Liver (tissue), 9 donors: ENCODE results near the gene EXOC1L. TPM values are rescaled to one million over a fixed set of nuclear protein-coding genes. Genes with fewer than 3 reads are reported as not detected.

Source experiments
- DNase-seq: peaks from one replicate; pipeline ENCODE4 v3.0.0-alpha.2; 2017; ENCODE audit warnings: low spot score
- H3K27ac ChIP-seq, 2 donors: one replicate each; pipeline ENCODE4 v1.7.0; 2013; ENCODE audit warnings: inconsistent platforms in 2 of 2, low read length in 2 of 2, control low read depth in 1 of 2, low read depth in 1 of 2, mild to moderate bottlenecking in 1 of 2
- H3K27me3 ChIP-seq, 4 donors: one replicate each; pipeline versions ENCODE4 v1.6.1 to v1.7.0; 2013; ENCODE audit warnings: low read length in 3 of 4, inconsistent platforms in 1 of 4, mild to moderate bottlenecking in 1 of 4, moderate library complexity in 1 of 4; ENCODE audit not compliant: control insufficient read depth in 4 of 4, insufficient read depth in 4 of 4
- H3K36me3 ChIP-seq, 4 donors: one replicate each; pipeline versions ENCODE4 v1.6.1 to v1.7.0; 2013; ENCODE audit warnings: low read length in 3 of 4, mild to moderate bottlenecking in 3 of 4, low read depth in 1 of 4, moderate library complexity in 1 of 4; ENCODE audit not compliant: control insufficient read depth in 4 of 4, insufficient read depth in 3 of 4
- H3K4me1 ChIP-seq, 4 donors: one replicate each; pipeline versions ENCODE4 v1.6.1 to v1.7.0; 2013; ENCODE audit warnings: low read length in 3 of 4, mild to moderate bottlenecking in 3 of 4, moderate library complexity in 1 of 4; ENCODE audit not compliant: control insufficient read depth in 4 of 4, insufficient read depth in 4 of 4
- H3K4me3 ChIP-seq, 3 donors: one replicate each; pipeline versions ENCODE4 v1.6.1 to v1.7.0; 2013; ENCODE audit warnings: low read length in 3 of 3, control low read depth in 1 of 3, low read depth in 1 of 3, mild to moderate bottlenecking in 1 of 3
- H3K9ac ChIP-seq, 2 donors: one replicate each; pipeline ENCODE4 v1.7.0; 2013; ENCODE audit warnings: low read length in 2 of 2, mild to moderate bottlenecking in 2 of 2, moderate library complexity in 2 of 2, control low read depth in 1 of 2, low read depth in 1 of 2
- H3K9me3 ChIP-seq, 4 donors: one replicate each; pipeline versions ENCODE4 v1.6.1 to v1.7.0; 2013; ENCODE audit warnings: low read length in 3 of 4; ENCODE audit not compliant: control insufficient read depth in 4 of 4
- CTCF ChIP-seq: fragments of 150-350 bp; IDR thresholded peaks from 2 replicates; pipeline ENCODE4 v1.5.1; 2017; ENCODE audit warnings: improper control_type of control experiment, low read depth, low read length; ENCODE audit not compliant: missing input control
- EGR1 ChIP-seq, 2 donors: IDR thresholded peaks; 2 replicates each; pipeline ENCODE4 v1.6.1; 2016 to 2018; ENCODE audit warnings: antibody characterized with exemption in 2 of 2, low read depth in 2 of 2
- FOXA1 ChIP-seq: IDR thresholded peaks from 2 replicates; pipeline ENCODE4 v1.6.1; 2016; ENCODE audit warnings: antibody characterized with exemption
- GABPA ChIP-seq, 2 donors: IDR thresholded peaks in 1 of 2; conservative IDR thresholded peaks in 1 of 2; 2 replicates each; pipeline ENCODE4 v1.6.1; 2016; ENCODE audit warnings: antibody characterized with exemption in 2 of 2, mild to moderate bottlenecking in 1 of 2, moderate library complexity in 1 of 2
- HNF4A ChIP-seq, 2 donors: conservative IDR thresholded peaks; 2 replicates each; pipeline ENCODE4 v1.6.1; 2016; ENCODE audit warnings: antibody characterized with exemption in 2 of 2, mild to moderate bottlenecking in 2 of 2
- HNF4G ChIP-seq: IDR thresholded peaks from 2 replicates; pipeline ENCODE4 v1.6.1; 2016; ENCODE audit warnings: antibody characterized with exemption
- JUND ChIP-seq, 2 donors: IDR thresholded peaks; 2 replicates each; pipeline ENCODE4 v1.6.1; 2016; ENCODE audit warnings: antibody characterized with exemption in 2 of 2
- NR2F2 ChIP-seq: IDR thresholded peaks from 2 replicates; pipeline ENCODE4 v1.6.1; 2016; ENCODE audit warnings: antibody characterized with exemption
- RAD21 ChIP-seq, 2 donors: IDR thresholded peaks; 2 replicates each; pipeline ENCODE4 v1.6.1; 2016; ENCODE audit warnings: antibody characterized with exemption in 2 of 2, mild to moderate bottlenecking in 2 of 2
- RXRA ChIP-seq, 2 donors: IDR thresholded peaks; 2 replicates each; pipeline ENCODE4 v1.6.1; 2017 to 2018; ENCODE audit warnings: antibody characterized with exemption in 2 of 2, mild to moderate bottlenecking in 1 of 2
- SP1 ChIP-seq: IDR thresholded peaks from 2 replicates; pipeline ENCODE4 v1.6.1; 2018; ENCODE audit warnings: antibody characterized with exemption, mild to moderate bottlenecking
- TAF1 ChIP-seq: conservative IDR thresholded peaks from 2 replicates; pipeline ENCODE4 v1.6.1; 2016; ENCODE audit warnings: antibody characterized with exemption, mild to moderate bottlenecking
- YY1 ChIP-seq: IDR thresholded peaks from 2 replicates; pipeline ENCODE4 v1.6.1; 2016; ENCODE audit warnings: antibody characterized with exemption, mild to moderate bottlenecking
- ZBTB33 ChIP-seq: IDR thresholded peaks from 2 replicates; pipeline ENCODE4 v1.6.1; 2016; ENCODE audit warnings: antibody characterized with exemption
- WGBS: extraction: QIAGEN DNeasy Blood & Tissue Kit; methylation state at CpG from one replicate; pipeline ENCODE4 v1.1.7; 2013; 5-methylcytosine and 5-hydroxymethylcytosine counted together
- polyA plus RNA-seq, 2 donors: library from polyadenylated mRNA; stranded (reverse) in 1 of 2; unstranded in 1 of 2; fragments of 200-250 nt in 1 of 2; fragments of >200 nt in 1 of 2; fragmentation: Nextera tagmentation in 1 of 2; extraction: Ambion mirVana in 1 of 2; gene quantifications; one replicate each; pipeline versions ENCODE4 v1.2.1 to v1.2.3, GENCODE V29; 2013 to 2015
- total RNA-seq, 2 donors: library from RNA; depleted of rRNA; stranded (reverse); fragments of >200 nt; gene quantifications; one replicate each; pipeline ENCODE4 v1.2.3, GENCODE V29; 2014
- TF ChIP-seq, protein P1 (sequence below): IDR thresholded peaks from 2 replicates; pipeline ENCODE4 v1.6.1; 2016; ENCODE audit warnings: antibody characterized with exemption, mild to moderate bottlenecking
- TF ChIP-seq, protein P2 (sequence below): IDR thresholded peaks from 2 replicates; pipeline ENCODE4 v1.6.1; 2016; ENCODE audit warnings: antibody characterized with exemption
- TF ChIP-seq, protein P3 (sequence below): IDR thresholded peaks from 2 replicates; pipeline ENCODE4 v1.6.1; 2016; ENCODE audit warnings: antibody characterized with exemption
- donor health status: healthy.
- donor health status: healthy.
- donor health status: healthy.
- donor health status: healthy.
- donor health status: healthy.

The EXOC1L gene
- total and polyA plus RNA-seq, 4 donors, result not detected

DNA sequence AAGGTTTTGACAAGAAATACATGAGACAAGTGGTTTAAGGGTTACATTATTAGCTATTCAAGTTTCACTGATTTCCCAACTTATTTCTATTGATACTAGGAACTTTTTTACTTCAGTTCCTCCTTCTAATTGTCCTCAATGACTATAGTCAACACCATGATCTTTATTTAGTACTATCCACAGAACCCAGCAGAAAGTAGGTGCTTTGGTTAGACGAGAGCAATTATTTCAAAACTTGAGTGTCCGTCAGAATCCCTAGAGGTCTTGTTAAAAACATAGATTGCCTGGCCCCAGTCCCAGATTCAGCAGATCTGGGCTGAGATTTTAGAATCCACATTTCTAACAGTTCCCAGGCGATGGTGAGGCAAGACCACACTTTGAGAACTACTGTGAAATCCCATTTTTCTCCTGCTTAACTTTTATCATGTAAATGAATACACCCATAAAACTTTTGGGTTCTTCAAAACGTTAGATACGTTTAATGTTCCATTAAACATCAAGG is 51.8 kb downstream of the EXOC1L start:
- peaks cover 2 to 50% (median 24%) of the 10 kb centered on the region in 4 donors for H3K36me3 ChIP-seq
- H3K4me1 ChIP-seq, result no peaks in the 10 kb centered on the region
- WGBS, result 91% methylated on average over 5 of the region's 5 CpGs
- H3K4me3 ChIP-seq, result no peak overlapping the region
- no peak overlapping the region for H3K9ac ChIP-seq
- H3K9me3 ChIP-seq, result no peaks in the 10 kb centered on the region
- no peak for TF ChIP-seq SP1
- no peak for TF ChIP-seq GABPA (IDR thresholded peaks at IDR 0.05 in 1 of 2, conservative IDR thresholded peaks at IDR 0.05 in 1 of 2)
- no peak for TF ChIP-seq RXRA (IDR thresholded peaks at IDR 0.05)
- TF ChIP-seq JUND (IDR thresholded peaks at IDR 0.05), result no peak
- TF ChIP-seq HNF4A (conservative IDR thresholded peaks at IDR 0.05), result no peak
- TF ChIP-seq, protein P1, sequence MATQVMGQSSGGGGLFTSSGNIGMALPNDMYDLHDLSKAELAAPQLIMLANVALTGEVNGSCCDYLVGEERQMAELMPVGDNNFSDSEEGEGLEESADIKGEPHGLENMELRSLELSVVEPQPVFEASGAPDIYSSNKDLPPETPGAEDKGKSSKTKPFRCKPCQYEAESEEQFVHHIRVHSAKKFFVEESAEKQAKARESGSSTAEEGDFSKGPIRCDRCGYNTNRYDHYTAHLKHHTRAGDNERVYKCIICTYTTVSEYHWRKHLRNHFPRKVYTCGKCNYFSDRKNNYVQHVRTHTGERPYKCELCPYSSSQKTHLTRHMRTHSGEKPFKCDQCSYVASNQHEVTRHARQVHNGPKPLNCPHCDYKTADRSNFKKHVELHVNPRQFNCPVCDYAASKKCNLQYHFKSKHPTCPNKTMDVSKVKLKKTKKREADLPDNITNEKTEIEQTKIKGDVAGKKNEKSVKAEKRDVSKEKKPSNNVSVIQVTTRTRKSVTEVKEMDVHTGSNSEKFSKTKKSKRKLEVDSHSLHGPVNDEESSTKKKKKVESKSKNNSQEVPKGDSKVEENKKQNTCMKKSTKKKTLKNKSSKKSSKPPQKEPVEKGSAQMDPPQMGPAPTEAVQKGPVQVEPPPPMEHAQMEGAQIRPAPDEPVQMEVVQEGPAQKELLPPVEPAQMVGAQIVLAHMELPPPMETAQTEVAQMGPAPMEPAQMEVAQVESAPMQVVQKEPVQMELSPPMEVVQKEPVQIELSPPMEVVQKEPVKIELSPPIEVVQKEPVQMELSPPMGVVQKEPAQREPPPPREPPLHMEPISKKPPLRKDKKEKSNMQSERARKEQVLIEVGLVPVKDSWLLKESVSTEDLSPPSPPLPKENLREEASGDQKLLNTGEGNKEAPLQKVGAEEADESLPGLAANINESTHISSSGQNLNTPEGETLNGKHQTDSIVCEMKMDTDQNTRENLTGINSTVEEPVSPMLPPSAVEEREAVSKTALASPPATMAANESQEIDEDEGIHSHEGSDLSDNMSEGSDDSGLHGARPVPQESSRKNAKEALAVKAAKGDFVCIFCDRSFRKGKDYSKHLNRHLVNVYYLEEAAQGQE, result no peak
- TF ChIP-seq, protein P2, sequence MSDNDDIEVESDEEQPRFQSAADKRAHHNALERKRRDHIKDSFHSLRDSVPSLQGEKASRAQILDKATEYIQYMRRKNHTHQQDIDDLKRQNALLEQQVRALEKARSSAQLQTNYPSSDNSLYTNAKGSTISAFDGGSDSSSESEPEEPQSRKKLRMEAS, result no peak
- TF ChIP-seq, protein P3, sequence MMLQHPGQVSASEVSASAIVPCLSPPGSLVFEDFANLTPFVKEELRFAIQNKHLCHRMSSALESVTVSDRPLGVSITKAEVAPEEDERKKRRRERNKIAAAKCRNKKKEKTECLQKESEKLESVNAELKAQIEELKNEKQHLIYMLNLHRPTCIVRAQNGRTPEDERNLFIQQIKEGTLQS, result no peak
- no peak for TF ChIP-seq HNF4G
- no peak for TF ChIP-seq NR2F2
- TF ChIP-seq YY1, result no peak
- no peak for TF ChIP-seq TAF1
- no peak for TF ChIP-seq RAD21 (IDR thresholded peaks at IDR 0.05)
- no peak for TF ChIP-seq FOXA1
- TF ChIP-seq EGR1 (IDR thresholded peaks at IDR 0.05; ENCODE audit: low read depth in 2 of 2), result no peak
- no peak for TF ChIP-seq CTCF
- no peak for TF ChIP-seq ZBTB33
- no peak for DNase-seq
- H3K27me3 ChIP-seq, result no peaks in the 10 kb centered on the region
- H3K27ac ChIP-seq, result no peak overlapping the region

DNA sequence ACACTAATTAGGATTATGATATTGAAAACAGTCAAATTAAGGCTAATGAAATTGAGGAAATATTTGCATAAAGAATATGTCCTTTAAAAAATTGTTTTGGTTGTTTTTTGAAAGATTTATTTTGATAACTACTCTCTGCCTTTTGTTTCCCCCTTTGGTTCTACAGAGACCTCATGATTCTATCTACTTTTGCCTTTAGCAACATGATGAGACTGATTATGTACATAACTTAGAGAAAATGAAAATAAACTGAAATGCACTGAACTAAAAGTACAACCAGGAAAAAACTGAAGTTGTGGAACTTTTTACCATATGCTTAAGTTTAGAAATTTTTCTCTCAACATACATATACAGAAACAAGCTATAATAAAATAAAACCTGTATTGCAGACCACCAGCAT is 55.2 kb downstream of the EXOC1L start:
- no peaks in the 10 kb centered on the region for H3K9me3 ChIP-seq
- no peak for DNase-seq
- no peaks in the 10 kb centered on the region for H3K27me3 ChIP-seq
- H3K4me1 ChIP-seq, result no peaks in the 10 kb centered on the region
- H3K4me3 ChIP-seq, result no peak overlapping the region
- no peak overlapping the region for H3K27ac ChIP-seq
- peaks cover 1 to 50% (median 33%) of the 10 kb centered on the region in 4 donors for H3K36me3 ChIP-seq
- H3K9ac ChIP-seq, result no peak overlapping the region
- TF ChIP-seq RXRA (IDR thresholded peaks at IDR 0.05) (no peak), ZBTB33 (no peak), GABPA (IDR thresholded peaks at IDR 0.05 in 1 of 2, conservative IDR thresholded peaks at IDR 0.05 in 1 of 2) (no peak), YY1 (no peak), SP1 (no peak), FOXA1 (no peak), JUND (IDR thresholded peaks at IDR 0.05) (no peak), HNF4G (no peak), HNF4A (conservative IDR thresholded peaks at IDR 0.05) (no peak), NR2F2 (no peak), TAF1 (no peak)
- TF ChIP-seq, protein P1, result no peak
- TF ChIP-seq, protein P3, result no peak
